K562 (cell line): ENCODE data around the gene N4BP2L1. TPM values are rescaled to one million over a fixed set of nuclear protein-coding genes. Genes with fewer than 3 reads are reported as not detected.
A peak's percentile ranks its signal among the peaks of the same experiment; 100 is the strongest.

Source experiments
- ATAC-seq: fragments of 200-7000 bp; cut with Tn5 transposase; 3 replicates; pipeline ENCODE4 v1.9.1; 2020; ENCODE audit warnings: moderate library complexity
- BruUV-seq: library from RNA; stranded (reverse); fragments of 400-500 nt; replicated peaks from 2 replicates; lab custom pipeline; 2021; lab: Mats Ljungman, UMichigan
- CTCF ChIA-PET: fragments of 300-600 bp; formaldehyde crosslinking; extraction: SDS; loops from one replicate; lab custom pipeline; 2021; ENCODE audit warnings: low intra/inter-chr PET ratio; lab: Yijun Ruan, JAX
- POLR2A ChIA-PET: fragments of 300-600, 350-650 bp; sonication (Branson Sonifier 250); formaldehyde crosslinking; extraction: SDS; loops from one replicate; lab custom pipeline; 2021; ENCODE audit warnings: antibody characterized with exemption, inconsistent platforms; lab: Yijun Ruan, JAX
- DNase-seq, 4 experiments: peaks; one replicate each; pipeline versions ENCODE4 v3.0.0 to v3.0.0-alpha.2; 2011 to 2018; ENCODE audit warnings: low spot score in 3 of 4, mixed read lengths in 3 of 4; ENCODE audit errors: extremely low read depth in 1 of 4
- FAIRE-seq: peaks from 2 replicates; lab custom pipeline; 2011; peaks lifted over from hg19 to GRCh38; lab: Jason Lieb, UNC
- H2AFZ ChIP-seq: 2 replicates; pipeline ENCODE4 v1.6.0; 2011; ENCODE audit warnings: low read depth, low read length, control low read depth, inconsistent platforms
- H3K27ac ChIP-seq: fragments of 200-600 bp; 3 replicates; pipeline ENCODE4 v1.8.0; 2011; ENCODE audit warnings: low read depth, mild to moderate bottlenecking, control low read depth, inconsistent platforms, low read length, moderate library complexity, mixed read lengths; ENCODE audit errors: extremely low read depth
- H3K27me3 ChIP-seq, 2 experiments: fragments of 300-600 bp in 1 of 2; 2 replicates in 1 of 2; 3 replicates in 1 of 2; pipeline versions ENCODE4 v1.6.0 to v1.8.0; 2011; ENCODE audit warnings: inconsistent platforms in 2 of 2, low read length in 2 of 2, mild to moderate bottlenecking in 1 of 2, mixed read lengths in 1 of 2, moderate library complexity in 1 of 2; ENCODE audit not compliant: control insufficient read depth in 2 of 2, insufficient read depth in 2 of 2
- H3K36me3 ChIP-seq: fragments of 300-600 bp; 3 replicates; pipeline ENCODE4 v1.8.0; 2011; ENCODE audit warnings: mild to moderate bottlenecking, low read length, inconsistent platforms; ENCODE audit not compliant: control insufficient read depth, insufficient read depth
- H3K4me1 ChIP-seq, 2 experiments: fragments of 200-600 bp in 1 of 2; replicated peaks in 1 of 2; 2 replicates in 1 of 2; 3 replicates in 1 of 2; pipeline versions ENCODE4 v1.5.1 to v1.8.0; 2011; ENCODE audit warnings: inconsistent platforms in 2 of 2, low read length in 2 of 2, mild to moderate bottlenecking in 1 of 2, mixed read lengths in 1 of 2, moderate library complexity in 1 of 2; ENCODE audit not compliant: control insufficient read depth in 2 of 2, insufficient read depth in 2 of 2
- H3K4me2 ChIP-seq: 2 replicates; pipeline ENCODE4 v1.6.1; 2011; ENCODE audit warnings: low read length, control low read depth, inconsistent platforms, mixed read lengths; ENCODE audit not compliant: insufficient read depth
- H3K4me3 ChIP-seq: fragments of 200-600 bp; sonication (generic), shearing (Covaris generic); 2 replicates; pipeline ENCODE4 v1.5.1; 2016; ENCODE audit warnings: control low read depth, inconsistent platforms
- H3K79me2 ChIP-seq: fragments of 200-600 bp; 3 replicates; pipeline ENCODE4 v1.8.0; 2011; ENCODE audit warnings: low read length, inconsistent platforms; ENCODE audit not compliant: control insufficient read depth, insufficient read depth
- H3K9ac ChIP-seq, 2 experiments: 2 replicates each; pipeline versions ENCODE4 v1.6.0 to v1.6.1; 2011; ENCODE audit warnings: low read depth in 2 of 2, low read length in 2 of 2, control low read depth in 1 of 2, inconsistent platforms in 1 of 2, mild to moderate bottlenecking in 1 of 2, mixed read lengths in 1 of 2; ENCODE audit not compliant: insufficient read depth in 1 of 2
- H3K9me1 ChIP-seq: one replicate; pipeline ENCODE4 v1.6.0; 2011; ENCODE audit warnings: inconsistent platforms, mild to moderate bottlenecking, low read length, moderate library complexity; ENCODE audit not compliant: control insufficient read depth, insufficient read depth
- H3K9me3 ChIP-seq: replicated peaks from 2 replicates; pipeline ENCODE4 v1.5.1; 2011; ENCODE audit warnings: low read depth, low read length, inconsistent platforms; ENCODE audit not compliant: control insufficient read depth, insufficient read depth
- H4K20me1 ChIP-seq: replicated peaks from 2 replicates; pipeline ENCODE4 v1.6.1; 2011; ENCODE audit warnings: low read length, inconsistent platforms, mixed read lengths; ENCODE audit not compliant: control insufficient read depth, insufficient read depth
- DDX20 ChIP-seq: fragments of 450-650 bp; IDR thresholded peaks from 2 replicates; pipeline ENCODE4 v1.6.1; 2016; ENCODE audit warnings: missing genetic modification characterization, low read depth, mild to moderate bottlenecking, missing compliant biosample characterization, moderate library complexity
- MAFK ChIP-seq: IDR thresholded peaks from 2 replicates; pipeline ENCODE4 v1.6.1; 2011; ENCODE audit warnings: low read length, improper control_type of control experiment
- NFYB ChIP-seq: IDR thresholded peaks from 2 replicates; pipeline ENCODE4 v1.6.1; 2011; ENCODE audit warnings: mild to moderate bottlenecking, moderate library complexity; ENCODE audit not compliant: insufficient read length; ENCODE audit errors: extremely low read depth
- ZKSCAN3 ChIP-seq: fragments of 250-450 bp; sonication (Bioruptor Pico); IDR thresholded peaks from 2 replicates; pipeline ENCODE4 v1.4.0; 2020
- ZNF217 ChIP-seq: sonication (generic); formaldehyde crosslinking; IDR thresholded peaks from 2 replicates; pipeline ENCODE4 v1.8.0; 2022; ENCODE audit warnings: mild to moderate bottlenecking, missing genetic modification reagents
- WGBS: fragments of 100-300 bp; shearing (Covaris generic); methylation state at CpG from one replicate; pipeline ENCODE4 v1.1.6; 2016; ENCODE audit warnings: low coverage, mixed read lengths; ENCODE audit not compliant: insufficient coverage; ENCODE audit errors: missing lambda C conversion rate; 5-methylcytosine and 5-hydroxymethylcytosine counted together
- in situ Hi-C: fragments of 300-500 bp; cut with MboI; formaldehyde crosslinking; loops from 4 replicates; pipeline ENCODE4 v1.15.0; 2018; ENCODE audit warnings: inconsistent platforms, mixed read lengths
- intact Hi-C: fragments of 100-400 bp; cut with micrococcal nuclease; formaldehyde crosslinking; loops from 2 replicates; pipeline ENCODE4 v1.14.2; 2022
- polyA plus RNA-seq, 8 experiments: library from polyadenylated mRNA; depleted of rRNA in 4 of 8; stranded (reverse) in 5 of 8; unstranded in 3 of 8; fragments of >200 nt; fragmentation: Nextera tagmentation in 2 of 8; fragmentation: Illumina TruSeq in 1 of 8; extraction: Ambion mirVana in 2 of 8; extraction: Trizol in 1 of 8; gene quantifications; 2 replicates each; pipeline versions ENCODE4 v1.2.1 to v1.2.3, GENCODE V29; 2011 to 2014; ENCODE audit warnings: inconsistent platforms in 1 of 8, missing spikeins in 1 of 8
- total RNA-seq, 7 experiments: library from RNA; depleted of rRNA in 6 of 7; stranded (reverse); fragments of >200 nt in 6 of 7; fragmentation: Illumina TruSeq in 2 of 7; extraction: Trizol in 2 of 7; gene quantifications; 2 replicates each; pipeline versions ENCODE4 v1.2.1 to v1.2.3, GENCODE V29; 2011 to 2021; ENCODE audit warnings: low replicate concordance in 1 of 7
- TF ChIP-seq, protein P1 (sequence below), 2 experiments: fragments of 450-650 bp in 1 of 2; IDR thresholded peaks; 2 replicates each; pipeline ENCODE4 v1.6.1; 2011 to 2017; ENCODE audit warnings: low read depth in 2 of 2, antibody characterized with exemption in 1 of 2, borderline replicate concordance in 1 of 2, low read length in 1 of 2, mild to moderate bottlenecking in 1 of 2, mixed read lengths in 1 of 2; ENCODE audit not compliant: control insufficient read depth in 1 of 2

The N4BP2L1 gene
- total and polyA plus RNA-seq, 9 of the 15 experiments (the other 6 are each of a cell fraction or from before 2014, with no cell fraction given): 0.06 to 0.33 (median 0.15) TPM; not detected in 1

DNA sequence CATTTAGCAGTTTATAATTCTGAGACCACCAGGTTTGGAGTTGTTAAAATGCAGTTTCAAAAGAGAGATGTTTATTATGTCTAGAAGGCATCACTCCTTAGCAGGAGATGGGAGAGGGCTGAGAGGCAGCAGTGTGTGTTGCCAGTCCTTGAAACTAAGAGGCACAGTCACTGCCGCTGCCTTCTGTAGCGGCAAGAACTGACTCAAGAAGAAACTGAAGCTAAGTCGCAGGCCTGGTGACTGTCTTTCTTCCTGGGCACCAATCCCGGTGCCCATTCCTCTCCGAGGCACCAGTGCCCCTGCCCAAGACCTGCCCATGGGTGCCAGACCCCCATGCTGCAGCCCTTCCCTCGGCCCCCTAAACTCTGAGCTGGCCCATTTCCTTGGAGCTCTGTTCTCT is 20.1 kb downstream of the N4BP2L1 start:
- no peaks in the 10 kb centered on the region for H4K20me1 ChIP-seq
- no peaks in the 10 kb centered on the region for H3K36me3 ChIP-seq
- H3K79me2 ChIP-seq: no peaks in the 10 kb centered on the region
- DNase-seq (no peak), FAIRE-seq (no peak), ATAC-seq (no peak)
- H3K27me3 ChIP-seq: no peaks in the 10 kb centered on the region
- no peaks in the 10 kb centered on the region for H3K9me1 ChIP-seq
- no peaks in the 10 kb centered on the region for H3K9me3 ChIP-seq
- in situ Hi-C loops (no loop called here), intact Hi-C loops (no loop called here)
- H3K4me3 ChIP-seq: no peak overlapping the region
- peak overlapping the region; percentile 94 for H2AFZ ChIP-seq
- no peak overlapping the region for H3K9ac ChIP-seq
- no peak overlapping the region for H3K4me2 ChIP-seq
- POLR2A ChIA-PET: interaction anchor here (1.1 kb wide), 1 partner anchor 43 kb away, joined by 3 read pairs; no protein-coding TSS in a partner anchor
- TF ChIP-seq ZNF217 (CRISPR knock-in tag) (no peak), NFYB (no peak), MAFK (no peak), ZKSCAN3 (no peak), DDX20 (tag) (no peak)
- TF ChIP-seq, protein P1, sequence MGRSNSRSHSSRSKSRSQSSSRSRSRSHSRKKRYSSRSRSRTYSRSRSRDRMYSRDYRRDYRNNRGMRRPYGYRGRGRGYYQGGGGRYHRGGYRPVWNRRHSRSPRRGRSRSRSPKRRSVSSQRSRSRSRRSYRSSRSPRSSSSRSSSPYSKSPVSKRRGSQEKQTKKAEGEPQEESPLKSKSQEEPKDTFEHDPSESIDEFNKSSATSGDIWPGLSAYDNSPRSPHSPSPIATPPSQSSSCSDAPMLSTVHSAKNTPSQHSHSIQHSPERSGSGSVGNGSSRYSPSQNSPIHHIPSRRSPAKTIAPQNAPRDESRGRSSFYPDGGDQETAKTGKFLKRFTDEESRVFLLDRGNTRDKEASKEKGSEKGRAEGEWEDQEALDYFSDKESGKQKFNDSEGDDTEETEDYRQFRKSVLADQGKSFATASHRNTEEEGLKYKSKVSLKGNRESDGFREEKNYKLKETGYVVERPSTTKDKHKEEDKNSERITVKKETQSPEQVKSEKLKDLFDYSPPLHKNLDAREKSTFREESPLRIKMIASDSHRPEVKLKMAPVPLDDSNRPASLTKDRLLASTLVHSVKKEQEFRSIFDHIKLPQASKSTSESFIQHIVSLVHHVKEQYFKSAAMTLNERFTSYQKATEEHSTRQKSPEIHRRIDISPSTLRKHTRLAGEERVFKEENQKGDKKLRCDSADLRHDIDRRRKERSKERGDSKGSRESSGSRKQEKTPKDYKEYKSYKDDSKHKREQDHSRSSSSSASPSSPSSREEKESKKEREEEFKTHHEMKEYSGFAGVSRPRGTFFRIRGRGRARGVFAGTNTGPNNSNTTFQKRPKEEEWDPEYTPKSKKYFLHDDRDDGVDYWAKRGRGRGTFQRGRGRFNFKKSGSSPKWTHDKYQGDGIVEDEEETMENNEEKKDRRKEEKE (IDR thresholded peaks at IDR 0.05; ENCODE audit: borderline replicate concordance in 1 of 2, control insufficient read depth in 1 of 2, low read depth in 2 of 2, low read length in 1 of 2): no peak
- TF ChIP-seq, all 486 proteins: peak for 0
- CTCF ChIA-PET: no interaction called here
- H3K27ac ChIP-seq: no peak overlapping the region
- 79% methylated on average over 4 of the region's 6 CpGs for WGBS
- peaks cover 0 to 6% of the 10 kb centered on the region in 2 experiments; a peak in 2 of 5 replicates for H3K4me1 ChIP-seq
- no TSS peak for BruUV-seq
